H7 (cell line): ENCODE measurements around the gene ZGLP1. TPM values are rescaled to one million over a fixed set of nuclear protein-coding genes. Genes with fewer than 3 reads are reported as not detected.
A peak's percentile ranks its signal among the peaks of the same experiment; 100 is the strongest.
"Not testable (repeated sequence)": the region's sequence is repeated elsewhere in the genome, so short reads cannot be mapped to it uniquely, and the experiment has no call there.

Experiments used
- DNase-seq: peaks from one replicate; pipeline ENCODE4 v3.0.0; 2012
- H3K27me3 ChIP-seq: 2 replicates; pipeline ENCODE4 v1.6.0; 2011; ENCODE audit warnings: mild to moderate bottlenecking, low read length; ENCODE audit not compliant: control insufficient read depth, insufficient read depth
- H3K36me3 ChIP-seq: replicated peaks from 2 replicates; pipeline ENCODE4 v1.5.1; 2011; ENCODE audit warnings: low read length; ENCODE audit not compliant: control insufficient read depth, insufficient read depth
- H3K4me3 ChIP-seq: 2 replicates; pipeline ENCODE4 v1.5.1; 2011; ENCODE audit warnings: low read depth, mild to moderate bottlenecking, control low read depth, low read length, moderate library complexity; ENCODE audit not compliant: insufficient read depth
- total RNA-seq: library from RNA; depleted of rRNA; stranded (reverse); fragments of >200 nt; shearing (Covaris generic); gene quantifications from 2 replicates; pipeline ENCODE4 v1.2.3, GENCODE V29; 2014; rRNA removed

ZGLP1 gene
- 0.17 and 0.85 TPM in 2 replicates for total RNA-seq

DNA sequence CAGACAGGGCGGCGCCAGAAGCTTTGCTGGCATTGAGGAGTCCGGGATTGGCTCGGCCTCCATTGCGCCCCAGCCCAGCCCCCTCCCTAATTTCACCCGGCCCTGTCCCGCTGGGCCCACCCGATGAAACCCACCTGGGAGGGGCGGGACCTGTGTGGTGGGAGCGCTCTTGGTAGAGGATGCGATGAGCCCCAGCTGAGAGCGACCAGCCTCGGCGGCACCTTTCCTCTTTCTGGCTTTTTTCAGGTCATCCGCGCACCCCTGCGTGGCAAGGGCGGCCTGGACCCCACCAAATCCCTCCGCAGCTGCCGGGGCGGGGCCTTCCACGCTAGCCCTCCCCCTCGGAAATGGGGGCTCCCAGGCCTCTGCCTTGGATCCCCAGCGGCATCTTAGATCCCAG lies at the start of gene ZGLP1:
Gene ZGLP1 (minus strand): TSS at position 393 of the 400 bp plus-strand sequence.
- H3K36me3 ChIP-seq = no peaks in the 10 kb centered on the region; the same call in 1 of the 2 replicates
- H3K4me3 ChIP-seq = no peak within 1 kb of the TSS
- H3K27me3 ChIP-seq = no peaks in the 10 kb centered on the region
- DNase-seq = peak; percentile 47

DNA sequence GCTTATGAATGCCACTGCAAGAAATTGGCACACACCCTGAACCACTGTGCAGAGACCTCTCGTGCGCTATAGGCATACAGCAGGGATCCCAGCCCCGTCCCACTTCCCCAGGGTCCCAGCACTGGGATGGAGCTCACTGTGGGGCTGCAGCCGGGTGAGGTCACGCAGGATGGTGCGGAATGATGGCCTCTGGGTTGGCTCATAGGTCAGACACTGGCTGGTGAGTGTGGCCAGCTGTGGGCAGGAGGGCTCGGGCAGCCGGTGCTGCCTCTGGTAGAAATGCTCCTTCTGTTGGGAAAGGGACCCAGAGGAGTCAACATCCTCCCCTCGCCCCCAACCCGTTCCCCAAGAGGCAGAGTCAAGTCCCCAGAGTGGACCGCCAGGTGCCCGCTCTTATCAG lies 46.8 kb upstream of the ZGLP1 start:
- Histone ChIP-seq H3K4me3 (no peak overlapping the region), H3K27me3 (no peaks in the 10 kb centered on the region), H3K36me3 (no peaks in the 10 kb centered on the region; the same call in 1 of the 2 replicates)
- DNase-seq = no peak

DNA sequence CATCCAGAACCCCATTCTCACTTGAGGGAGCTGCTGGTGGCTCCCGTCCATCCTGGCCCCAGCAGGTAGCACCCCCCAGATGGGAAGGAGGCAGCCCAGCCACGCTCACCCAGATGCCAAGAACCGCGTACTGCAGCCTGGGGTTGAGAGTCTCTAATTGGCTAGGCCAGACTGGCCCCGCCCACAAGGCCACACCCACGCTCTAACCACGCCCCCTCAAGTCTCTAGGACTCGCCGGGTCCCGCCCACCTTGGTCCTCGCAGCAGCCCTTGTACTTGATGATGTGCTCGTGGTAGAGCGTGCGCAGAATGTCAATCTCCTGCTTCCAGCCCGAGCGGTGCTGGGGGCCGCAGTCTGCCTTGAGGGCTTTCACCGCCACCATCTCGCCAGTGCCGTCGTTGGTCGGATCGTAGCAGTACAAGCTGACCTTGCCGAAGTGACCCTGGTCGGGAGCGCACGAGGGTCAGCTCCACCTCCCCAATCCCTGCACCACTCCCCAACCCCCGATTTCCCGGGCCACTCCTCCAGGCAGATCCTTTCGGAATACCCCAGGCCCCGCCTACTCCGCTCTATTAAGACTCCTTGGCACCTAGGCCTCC lies 44.3 kb upstream of the ZGLP1 start:
- Histone ChIP-seq H3K4me3 (peak overlapping the region; percentile 68), H3K36me3 (no peaks in the 10 kb centered on the region; the same call in 1 of the 2 replicates), H3K27me3 (no peaks in the 10 kb centered on the region)
- peak; percentile 97 for DNase-seq

DNA sequence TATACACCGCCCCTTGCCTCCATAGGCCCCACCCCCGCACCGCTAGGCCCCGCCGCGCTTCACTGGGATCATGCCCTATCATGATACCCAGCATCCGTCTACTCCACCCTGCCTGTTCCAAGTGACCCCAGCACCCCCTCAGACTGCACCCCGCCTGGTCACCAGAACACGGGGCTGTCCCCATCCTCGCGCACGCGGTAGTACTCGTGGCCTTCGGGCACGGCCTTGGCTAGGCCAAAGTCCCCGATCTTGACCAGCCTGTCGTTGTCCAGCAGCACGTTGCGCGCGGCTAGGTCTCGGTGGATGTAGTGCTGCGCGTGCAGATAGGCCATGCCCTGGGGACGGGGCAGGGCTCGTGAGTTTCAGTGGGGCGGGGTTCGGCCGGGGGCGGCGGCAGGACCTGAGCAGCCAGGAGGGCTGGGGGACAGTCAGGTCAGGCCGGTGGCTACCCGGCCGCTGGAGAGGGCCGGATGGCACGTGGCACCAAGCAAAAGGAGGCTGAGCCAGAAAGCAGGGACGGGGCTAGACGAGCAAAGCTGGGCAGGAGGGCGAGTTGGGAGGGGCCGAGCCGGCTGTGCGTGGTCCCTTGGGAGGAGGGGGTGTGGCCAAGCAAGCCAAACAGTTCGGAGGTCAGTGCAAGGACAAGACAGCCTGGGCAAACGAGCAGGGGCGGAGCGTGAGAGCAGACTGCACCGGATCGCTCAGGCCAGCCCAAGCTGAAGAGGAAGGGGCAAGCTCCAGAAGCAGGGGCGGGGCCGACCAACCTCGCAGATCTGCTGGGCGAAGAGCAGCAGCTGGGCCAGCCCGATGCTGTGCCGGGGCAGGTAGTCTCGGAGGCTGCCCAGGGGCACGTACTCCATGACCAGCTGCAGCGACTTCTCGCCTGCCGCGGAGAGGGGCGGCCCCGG lies 43.4 kb upstream of the ZGLP1 start:
- H3K27me3 ChIP-seq = no peaks in the 10 kb centered on the region
- H3K36me3 ChIP-seq = no peaks in the 10 kb centered on the region; the same call in 1 of the 2 replicates
- peak; percentile 93 for DNase-seq
- peak overlapping the region; percentile 68 for H3K4me3 ChIP-seq

DNA sequence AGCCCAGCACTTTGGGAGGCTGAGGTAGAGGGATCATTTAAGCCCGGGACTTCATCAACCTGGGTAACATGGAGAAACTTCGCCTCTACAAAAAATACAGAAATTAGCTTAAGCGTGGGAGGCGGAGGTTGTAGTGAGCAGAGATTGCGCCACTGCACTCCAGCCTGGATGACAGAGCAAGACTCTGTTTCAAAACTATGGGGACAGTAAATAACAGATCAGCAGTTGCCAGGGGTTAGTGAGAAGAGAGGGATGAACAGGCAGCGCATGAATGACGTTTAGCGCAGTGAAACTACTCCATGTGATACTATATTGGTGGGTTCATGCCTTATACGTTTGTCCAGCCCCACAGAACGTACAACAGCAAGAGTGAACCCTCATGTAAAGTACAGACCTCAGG lies 36.9 kb upstream of the ZGLP1 start:
- H3K27me3 ChIP-seq = no peaks in the 10 kb centered on the region
- no peaks in the 10 kb centered on the region; the same call in 1 of the 2 replicates for H3K36me3 ChIP-seq
- no peak for DNase-seq
- no peak overlapping the region for H3K4me3 ChIP-seq

DNA sequence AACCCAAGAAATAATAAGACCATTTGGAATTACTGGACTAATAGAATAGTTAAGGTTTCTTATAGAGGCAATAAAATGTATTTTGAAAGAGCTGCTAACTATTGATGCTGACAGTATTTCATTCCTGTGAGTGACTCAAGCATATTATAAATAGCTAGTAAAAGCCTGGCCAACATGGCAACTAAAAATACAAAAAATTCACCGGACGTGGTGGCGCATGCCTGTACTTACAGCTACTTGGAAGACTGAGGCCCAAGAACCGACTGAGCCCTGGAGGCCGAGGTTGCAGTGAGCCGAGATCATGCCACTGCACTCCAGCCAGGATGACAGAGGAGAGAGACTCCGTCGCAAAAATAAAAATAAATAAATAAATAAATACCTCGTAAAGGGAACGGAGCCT lies 35.2 kb upstream of the ZGLP1 start:
- Histone ChIP-seq H3K27me3 (no peaks in the 10 kb centered on the region), H3K36me3 (no peaks in the 10 kb centered on the region)
- DNase-seq = no peak

DNA sequence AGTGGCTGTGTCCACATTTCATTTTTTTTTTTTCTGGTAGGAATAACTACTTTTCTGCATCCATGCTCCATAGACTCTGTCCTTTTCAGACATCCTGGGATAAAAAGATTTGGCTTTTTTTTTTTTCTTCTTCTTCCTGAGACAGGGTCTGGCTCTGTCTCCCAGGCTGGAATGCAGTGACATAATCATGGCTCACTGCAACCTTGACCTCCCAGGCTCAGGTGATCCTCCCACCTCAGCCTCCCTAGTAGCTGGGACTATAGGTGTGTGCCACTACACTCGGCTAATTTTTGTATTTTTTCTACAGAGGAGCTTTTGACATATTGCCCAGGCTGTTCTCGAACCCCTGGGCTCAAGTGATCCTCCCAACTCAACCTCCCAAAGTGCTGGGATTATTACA lies 33.9 kb upstream of the ZGLP1 start:
- H3K27me3 ChIP-seq = no peaks in the 10 kb centered on the region
- DNase-seq = no peak
- H3K4me3 ChIP-seq = no peak overlapping the region
- no peaks in the 10 kb centered on the region for H3K36me3 ChIP-seq

More for the DNA sequence above, 35.2 kb upstream of the ZGLP1 start:
- H3K4me3 ChIP-seq = no peak overlapping the region

DNA sequence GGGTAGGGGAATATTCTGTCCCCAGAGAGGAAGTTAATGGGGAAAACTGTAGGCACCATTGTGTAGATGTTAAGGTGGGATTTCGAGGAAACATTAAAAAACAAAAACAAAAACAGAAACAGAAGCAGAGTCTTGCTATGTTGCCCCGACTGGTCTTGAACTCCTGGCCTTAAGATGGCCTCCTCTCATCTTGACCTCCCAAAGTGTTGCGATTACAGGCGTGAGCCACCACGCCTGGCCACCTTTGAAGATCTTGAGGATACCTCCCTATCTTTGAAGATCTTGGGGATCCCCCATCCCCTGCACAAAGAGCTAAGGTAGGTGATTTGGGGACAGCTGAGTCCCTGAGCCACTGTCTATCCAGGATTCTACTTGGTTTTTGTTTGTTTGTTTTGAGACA lies 30.4 kb upstream of the ZGLP1 start:
- no peaks in the 10 kb centered on the region for H3K27me3 ChIP-seq
- DNase-seq = no peak

DNA sequence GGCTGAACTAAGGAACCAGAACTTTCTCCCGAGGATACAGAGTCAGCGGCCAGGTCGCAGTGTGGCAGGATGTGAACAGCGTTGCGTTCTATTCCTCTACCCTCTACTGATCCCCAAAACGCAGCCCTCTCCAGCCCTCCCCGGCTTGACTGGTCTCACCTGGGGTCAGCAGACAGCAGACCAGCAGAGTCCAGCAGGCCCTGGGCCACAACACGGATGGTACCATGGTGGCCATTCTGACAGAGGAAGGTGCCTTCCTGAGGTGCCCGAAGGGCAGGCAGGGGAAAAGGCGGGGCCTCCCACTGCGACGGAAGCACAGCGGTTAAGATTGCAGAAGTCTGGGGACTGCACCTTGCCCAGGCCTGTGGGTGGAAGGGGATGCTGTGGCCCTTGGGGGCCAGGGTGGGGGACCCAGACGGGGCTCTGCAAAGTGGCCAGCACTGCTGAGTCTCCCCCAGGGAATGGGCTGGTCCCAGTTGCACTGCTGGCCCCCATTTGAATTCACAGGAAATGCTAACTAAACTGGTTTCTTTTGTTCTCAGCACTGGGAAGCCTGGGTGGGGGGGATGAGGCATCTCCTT lies 29.9 kb upstream of the ZGLP1 start, which contains the start of gene ICAM3:
Gene ICAM3 (minus strand): TSS at position 245 of the 581 bp plus-strand sequence. CDS start 10 bp downstream, at position 235.
- Histone ChIP-seq H3K4me3 (no peak within 1 kb of the TSS), H3K27me3 (no peaks in the 10 kb centered on the region; the same call in 1 of the 2 replicates), H3K36me3 (no peaks in the 10 kb centered on the region)
- DNase-seq = peak; percentile 56

More for the DNA sequence above, 30.4 kb upstream of the ZGLP1 start:
- Histone ChIP-seq H3K36me3 (no peaks in the 10 kb centered on the region), H3K4me3 (no peak overlapping the region)

DNA sequence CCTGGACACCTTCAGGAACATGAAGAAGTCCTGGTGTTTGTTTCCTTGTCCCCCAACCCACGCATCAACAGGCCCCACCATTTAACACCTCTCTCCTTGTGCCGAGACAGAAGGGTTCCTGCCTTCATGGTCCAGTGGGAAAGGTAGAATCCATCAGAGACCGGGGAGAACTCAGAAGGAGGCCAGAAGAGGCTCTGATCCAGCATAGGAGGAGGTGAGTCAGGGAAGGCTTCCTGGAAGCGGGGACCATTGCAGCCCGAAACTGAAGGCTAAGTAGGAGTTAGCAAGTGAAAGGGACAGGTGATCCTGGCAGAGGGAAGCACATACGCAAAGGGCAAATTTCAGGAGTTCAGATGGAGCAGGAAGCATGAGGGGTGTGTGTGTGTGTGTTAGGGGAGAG lies 29.3 kb upstream of the ZGLP1 start:
- no peaks in the 10 kb centered on the region; the same call in 1 of the 2 replicates for H3K27me3 ChIP-seq
- no peak for DNase-seq
- no peak overlapping the region for H3K4me3 ChIP-seq
- H3K36me3 ChIP-seq = no peaks in the 10 kb centered on the region

DNA sequence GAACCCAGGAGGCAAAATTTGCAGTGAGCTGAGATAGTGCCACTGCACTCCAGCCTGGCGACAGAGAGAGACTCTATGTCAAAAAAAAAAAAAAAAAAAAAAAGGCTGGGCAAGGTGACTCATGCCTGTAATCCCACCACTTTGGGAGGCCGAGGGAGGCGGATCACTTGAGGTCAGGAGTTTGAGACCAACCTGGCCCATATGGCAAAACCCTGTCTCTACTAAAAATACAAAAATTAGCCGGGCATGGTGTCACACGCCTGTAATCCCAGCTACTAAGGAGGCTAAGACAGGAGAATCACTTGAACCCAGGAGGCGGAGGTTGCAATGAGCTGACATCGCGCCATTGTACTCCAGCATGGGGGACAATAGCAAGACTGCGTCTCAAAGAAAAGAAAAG lies 27.1 kb upstream of the ZGLP1 start:
- not testable (repeated sequence) for DNase-seq, H3K36me3 ChIP-seq, H3K4me3 ChIP-seq, H3K27me3 ChIP-seq

DNA sequence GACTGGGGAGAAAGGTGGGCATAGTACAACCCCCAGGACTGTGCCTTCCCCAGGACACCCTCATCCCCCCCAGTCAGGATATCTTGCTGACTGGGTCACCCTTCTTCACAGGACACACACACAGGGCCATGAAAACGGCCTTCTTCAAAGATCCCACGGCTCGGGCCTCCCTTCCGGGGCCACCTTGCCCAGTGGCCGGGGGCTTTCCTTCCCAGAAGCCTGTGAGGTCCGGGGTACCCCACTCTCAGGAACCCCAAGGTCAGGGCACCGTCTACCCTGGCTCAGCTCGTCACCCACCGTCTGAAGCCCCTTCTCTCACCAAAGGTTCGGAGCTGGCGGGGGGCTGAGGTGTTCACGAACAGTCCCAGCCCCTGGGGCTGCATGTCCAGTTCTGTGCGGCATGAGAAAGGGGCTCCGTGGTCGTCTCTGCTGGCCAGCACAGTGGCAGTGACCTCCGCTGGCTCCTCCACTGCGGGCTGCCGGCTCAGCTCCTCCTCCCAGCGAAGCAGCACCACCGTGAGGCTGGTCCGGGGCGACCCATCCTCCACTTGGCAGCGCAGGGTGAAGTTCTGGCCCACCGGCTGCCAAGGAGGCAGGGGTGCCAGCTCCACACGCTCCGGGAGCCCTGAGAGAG lies 25.9 kb upstream of the ZGLP1 start:
- peaks cover 2% of the 10 kb centered on the region for H3K36me3 ChIP-seq
- H3K27me3 ChIP-seq = no peaks in the 10 kb centered on the region; the same call in 1 of the 2 replicates
- H3K4me3 ChIP-seq = no peak overlapping the region
- peak; percentile 76 for DNase-seq

DNA sequence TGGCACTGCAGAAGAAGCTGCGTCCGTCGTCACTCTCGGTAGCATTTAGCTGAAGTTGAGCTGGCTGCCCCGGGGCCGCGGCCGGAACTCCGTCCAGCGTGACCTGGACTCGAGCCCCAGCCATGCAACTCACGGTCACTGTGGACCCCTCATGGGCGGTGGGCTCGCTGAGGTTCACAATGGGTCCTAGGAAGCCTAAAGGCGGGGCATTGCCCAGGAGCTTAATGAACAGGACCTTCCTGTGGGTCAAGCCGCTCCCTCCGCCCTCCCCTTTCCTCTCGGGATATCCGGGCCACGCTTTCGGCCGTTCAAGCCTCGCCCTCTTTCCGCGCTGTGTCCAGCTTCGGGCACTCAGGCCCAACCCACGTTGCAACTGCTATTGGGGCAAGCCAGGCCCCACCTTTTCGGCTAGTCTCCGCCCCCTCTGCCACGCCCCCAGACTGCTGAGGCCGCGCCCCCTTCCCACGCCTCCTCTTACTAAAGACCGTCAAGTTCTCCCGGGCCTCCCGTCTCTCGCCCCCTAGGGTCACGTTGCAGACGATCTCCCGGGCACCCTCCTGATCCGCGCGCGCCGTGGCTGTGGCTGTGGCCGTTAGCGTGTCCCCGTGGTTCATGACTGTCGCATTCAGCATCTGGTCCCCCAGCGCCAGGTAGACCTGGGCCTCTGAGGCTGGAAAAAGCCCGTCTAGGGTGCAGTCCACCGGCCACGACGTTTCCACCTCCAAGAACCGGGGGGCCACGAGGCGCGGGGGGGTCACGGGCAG lies 25.2 kb upstream of the ZGLP1 start:
- H3K36me3 ChIP-seq = peaks cover 7% of the 10 kb centered on the region
- H3K4me3 ChIP-seq = peak overlapping the region; percentile 92
- peak; percentile 96 for DNase-seq
- H3K27me3 ChIP-seq = no peaks in the 10 kb centered on the region; the same call in 1 of the 2 replicates
